Fibroblast of the conjunctiva (primary cell): Measurements from ENCODE around the gene NRTN.
"Not testable (repeated sequence)": the region's sequence is repeated elsewhere in the genome, so short reads cannot be mapped to it uniquely, and the experiment has no call there.

ENCODE experiments used
- DNase-seq: peaks from one replicate; pipeline ENCODE4 v3.0.0-alpha.2; 2010; ENCODE audit warnings: low read depth

The NRTN gene

DNA sequence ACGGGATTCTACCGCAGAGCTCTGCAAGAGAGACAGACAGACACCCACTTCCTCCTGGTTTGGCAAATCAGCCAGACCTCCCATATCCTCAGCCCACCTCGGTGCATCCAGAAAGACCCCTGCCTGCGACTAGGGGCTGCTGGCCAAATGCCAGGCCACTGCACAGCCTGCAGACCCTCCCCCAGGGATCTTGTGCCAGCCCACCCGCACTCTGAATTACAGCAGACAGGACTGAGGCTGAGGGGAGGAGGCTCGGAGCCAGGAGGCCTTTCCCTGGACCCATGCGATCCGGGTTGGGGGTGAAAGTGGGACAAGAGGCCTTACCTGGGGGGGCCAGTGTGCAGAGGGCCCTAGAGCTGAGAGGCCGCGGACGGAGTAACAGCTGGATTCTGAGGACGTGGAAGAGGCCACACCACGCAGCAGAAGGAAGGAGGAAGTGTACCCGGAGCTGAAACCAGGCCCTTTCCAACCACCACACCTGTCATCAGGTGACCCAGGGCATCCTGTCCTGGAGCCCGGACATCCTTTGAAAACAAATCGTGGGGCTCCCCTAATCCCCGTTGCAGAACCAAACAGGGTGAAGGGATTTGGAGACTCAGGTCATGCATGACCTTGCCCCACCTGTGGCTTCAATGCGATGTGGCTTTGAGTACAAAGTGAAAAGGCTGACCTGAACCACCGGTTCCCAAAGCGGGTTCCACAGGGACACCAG lies 33.6 kb downstream of the NRTN start:
- no peak for DNase-seq

DNA sequence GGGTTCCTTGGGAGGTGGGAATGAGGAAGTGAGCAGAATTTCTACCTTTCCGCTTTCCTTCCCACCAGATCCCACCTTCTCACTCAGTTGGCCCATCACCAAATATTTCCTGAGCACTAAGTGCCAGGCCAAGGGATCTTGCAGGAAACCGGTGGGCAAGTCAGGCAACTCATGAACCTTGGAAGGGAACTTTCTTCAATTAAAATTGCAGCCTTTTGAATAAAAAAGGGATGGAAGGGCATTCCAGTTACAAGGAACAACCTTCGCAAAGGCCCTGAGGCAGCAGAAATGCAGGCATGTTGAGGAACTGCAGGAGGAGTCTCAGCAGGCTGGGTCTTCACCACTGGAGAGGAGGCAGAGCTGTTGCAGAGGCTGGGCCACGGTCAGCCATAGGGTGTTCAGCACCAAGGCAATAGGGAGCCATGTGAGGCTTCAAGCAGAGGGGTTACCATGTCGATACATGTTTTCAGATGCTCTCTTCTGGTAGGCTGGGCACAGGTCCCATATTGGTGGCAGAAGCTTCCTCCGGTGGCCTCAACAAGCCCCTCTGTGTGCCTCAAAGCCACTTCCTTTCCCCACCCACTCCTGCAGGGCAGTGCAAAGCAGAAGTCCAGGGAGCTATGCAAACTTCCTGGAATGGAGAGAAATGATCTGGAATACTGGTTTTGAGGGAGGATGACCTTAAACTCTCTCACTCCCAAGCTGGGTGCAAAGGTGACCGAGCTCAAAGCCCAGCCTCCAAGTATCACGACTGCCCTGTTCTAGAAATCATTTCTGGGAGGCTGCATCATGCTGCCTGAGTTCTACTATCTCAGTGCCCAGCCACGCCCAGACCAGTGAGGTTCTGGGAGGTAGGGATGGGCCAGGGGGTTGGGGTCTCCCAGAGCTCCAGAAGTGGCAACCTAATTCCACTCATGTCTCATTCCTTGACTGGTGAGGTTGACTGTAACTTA lies 34.5 kb downstream of the NRTN start, which contains the start of gene FUT6:
TSS of gene FUT6 (minus strand) at position 638 of the 953 bp plus-strand sequence. CDS start 7,135 bp downstream, outside the sequence.
- no peak for DNase-seq

DNA sequence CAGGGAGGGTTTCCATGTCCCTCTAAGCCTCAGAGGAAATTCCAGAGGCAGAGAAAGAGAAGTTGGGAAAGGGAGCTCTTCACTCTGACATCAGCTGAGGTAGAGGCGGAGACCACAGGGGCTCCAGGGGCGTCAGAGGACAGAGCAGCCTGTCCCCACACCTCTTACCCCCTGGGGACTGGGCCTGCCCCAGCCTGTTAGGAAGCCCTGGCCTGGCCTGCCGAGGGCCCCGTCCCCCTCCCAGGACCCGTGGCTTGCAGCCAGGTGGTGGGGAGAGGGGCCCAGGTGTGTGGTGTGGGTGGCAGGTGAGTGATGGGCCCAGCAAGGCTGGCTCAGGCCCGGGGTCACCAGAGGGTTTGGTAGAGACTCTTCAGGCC lies 36.9 kb downstream of the NRTN start:
- not testable (repeated sequence) for DNase-seq

DNA sequence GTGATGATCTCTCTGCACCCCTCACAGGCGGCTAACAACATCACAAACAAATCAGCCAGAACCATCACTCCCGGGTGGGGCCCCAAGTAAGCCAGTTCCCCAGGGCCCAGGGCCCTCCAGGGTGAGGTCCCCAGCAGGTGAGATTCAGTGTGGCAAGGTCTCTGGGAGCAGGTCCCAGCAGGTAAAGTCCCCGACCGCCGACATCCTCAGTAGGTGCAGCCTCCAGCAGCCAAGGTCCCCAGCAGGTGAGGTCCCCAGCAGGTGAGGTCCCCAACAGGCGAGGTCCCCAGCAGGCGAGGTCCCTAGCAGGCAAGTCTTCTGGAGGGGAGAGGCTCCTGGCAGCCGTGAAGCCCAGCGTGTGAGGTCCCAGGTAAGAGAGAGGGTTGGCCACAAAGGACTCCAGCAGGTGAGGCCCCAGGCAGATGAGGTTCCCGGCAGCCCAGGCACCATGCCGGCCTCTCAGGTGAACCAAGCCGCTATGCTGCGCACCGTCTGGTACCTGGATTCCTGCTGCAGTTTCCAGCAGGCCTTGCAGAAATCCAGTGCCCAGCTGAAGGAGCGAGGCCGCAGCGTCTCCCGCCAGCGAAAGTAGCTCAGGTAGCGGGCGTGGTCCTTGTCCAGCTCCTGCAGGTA lies 38.5 kb downstream of the NRTN start:
- DNase-seq, result no peak

DNA sequence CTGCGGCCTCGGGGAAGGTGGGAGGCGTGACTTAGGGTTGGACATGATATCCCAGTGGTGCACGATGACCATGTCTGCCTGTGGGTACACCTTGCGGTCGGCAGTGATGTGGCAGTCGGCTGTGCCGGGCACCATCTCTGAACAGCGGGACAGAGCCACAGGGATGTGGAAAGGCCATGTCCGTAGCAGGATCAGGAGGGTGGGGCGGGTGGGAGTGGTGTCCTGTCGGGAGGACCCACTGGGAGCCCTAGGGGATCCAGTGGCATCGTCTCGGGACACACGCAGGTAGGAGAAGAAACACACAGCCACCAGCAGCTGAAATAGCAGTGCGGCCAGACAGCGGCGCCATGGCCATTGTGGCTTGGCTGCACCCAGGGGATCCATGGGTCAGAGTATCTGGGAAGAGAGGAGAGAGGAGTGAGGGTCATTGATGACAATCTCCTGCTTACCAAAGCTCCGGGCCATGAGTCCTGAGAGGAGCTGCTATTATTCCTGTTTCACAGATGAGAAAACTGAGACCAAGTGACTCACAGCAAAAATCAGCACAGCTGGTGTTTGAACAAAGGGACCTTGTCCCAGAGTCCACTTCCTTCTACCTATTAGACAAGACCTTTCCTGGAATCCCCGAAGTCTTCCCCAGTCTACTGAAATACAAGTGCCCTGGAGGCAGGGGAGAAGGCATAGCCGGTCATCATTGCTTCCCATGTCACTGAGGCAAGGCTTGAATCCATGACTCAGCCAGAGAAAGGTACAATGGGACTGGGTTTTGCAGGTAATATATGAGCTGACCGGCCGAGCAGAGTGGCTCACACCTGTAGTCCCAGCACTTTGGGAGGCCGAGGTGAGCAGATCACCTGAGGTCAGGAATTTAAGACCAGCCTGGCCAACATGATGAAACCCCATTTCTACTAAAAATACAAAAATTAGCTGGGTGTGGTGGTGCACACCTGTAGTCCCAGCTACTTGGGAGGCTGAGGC lies 39.9 kb downstream of the NRTN start:
- DNase-seq, result no peak

DNA sequence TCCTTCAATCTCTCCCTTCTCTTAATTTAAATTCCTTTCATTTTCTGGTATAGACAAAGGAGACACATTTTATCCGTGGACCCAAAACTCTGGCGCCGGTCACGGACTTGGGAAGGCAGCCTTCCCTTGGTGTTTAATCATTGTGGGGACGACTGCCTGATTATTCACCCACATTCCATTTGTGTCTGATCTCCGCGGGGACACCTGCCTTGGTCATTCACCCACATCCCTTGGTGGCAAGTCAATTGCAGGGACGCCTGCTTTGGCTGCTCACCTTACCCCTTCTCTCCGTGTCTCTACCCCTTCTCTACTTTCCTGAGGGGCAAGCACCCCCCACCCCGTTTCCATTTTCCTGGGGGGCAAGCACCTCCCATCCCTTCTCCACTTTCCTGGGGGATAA lies 43.0 kb downstream of the NRTN start:
- DNase-seq, result not testable (repeated sequence)

DNA sequence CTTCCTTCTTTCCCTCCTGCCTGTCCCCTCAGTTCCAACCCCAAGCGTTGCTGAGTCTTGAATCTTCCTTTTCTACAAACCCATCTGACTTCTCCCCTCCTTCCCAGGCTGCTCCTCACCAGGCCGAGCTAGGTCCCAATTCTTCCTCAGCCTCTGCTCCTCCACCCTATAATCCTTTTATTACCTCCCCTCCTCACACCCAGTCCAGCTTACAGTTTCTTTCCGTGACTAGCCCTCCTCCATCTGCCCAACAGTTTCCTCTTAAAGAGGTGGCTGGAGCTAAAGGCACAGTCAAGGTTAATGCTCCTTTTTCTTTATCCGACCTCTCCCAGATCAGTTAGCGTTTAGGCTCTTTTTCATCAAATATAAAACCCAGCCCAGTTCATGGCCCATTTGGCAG lies 43.8 kb downstream of the NRTN start:
- not testable (repeated sequence) for DNase-seq

DNA sequence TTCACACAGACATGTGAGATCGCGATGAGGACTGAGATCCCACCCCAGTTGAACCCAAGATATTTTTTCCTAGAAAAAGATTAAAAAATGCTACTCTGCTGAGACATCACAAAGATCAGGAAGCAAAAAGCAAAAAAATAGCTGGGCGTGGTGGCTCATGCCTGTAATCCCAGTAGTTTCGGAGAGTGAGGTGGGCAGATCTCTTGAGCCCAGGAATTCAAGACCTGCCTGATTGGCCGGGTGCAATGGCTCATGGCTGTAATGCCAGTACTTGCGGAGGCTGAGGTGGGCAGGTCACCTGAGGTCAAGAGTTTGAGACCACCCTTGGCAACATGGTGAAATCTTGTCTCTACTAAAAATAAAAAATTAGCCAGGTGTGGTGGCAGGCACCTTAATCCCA lies 45.3 kb downstream of the NRTN start:
- DNase-seq, result no peak

DNA sequence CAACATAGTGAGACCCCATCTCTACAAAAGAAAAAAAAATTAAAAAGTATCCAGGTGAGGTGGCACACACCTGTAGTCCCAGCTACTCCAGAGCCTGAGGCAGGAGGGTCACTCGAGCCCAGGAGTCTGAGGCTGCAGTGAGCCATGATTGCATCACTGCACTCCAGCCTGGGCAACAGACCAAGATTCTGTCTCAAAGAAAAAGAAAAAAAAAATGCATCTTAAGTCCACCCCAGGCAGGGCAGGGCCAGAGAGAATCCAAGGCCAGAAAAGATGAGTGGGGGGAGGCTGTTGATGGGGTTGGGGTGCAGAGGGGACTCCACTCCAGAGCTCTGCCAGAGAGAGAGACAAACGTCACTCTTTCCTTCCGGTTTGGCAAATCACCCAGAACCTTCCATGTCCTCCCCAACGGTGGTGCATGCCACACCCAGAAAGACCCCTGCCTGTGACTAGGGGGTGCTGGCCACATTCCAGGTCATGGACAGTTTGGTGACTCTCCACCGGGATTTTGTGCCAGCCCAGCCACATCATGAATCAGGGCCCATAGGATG lies 46.0 kb downstream of the NRTN start:
- DNase-seq, result peak; percentile 60

DNA sequence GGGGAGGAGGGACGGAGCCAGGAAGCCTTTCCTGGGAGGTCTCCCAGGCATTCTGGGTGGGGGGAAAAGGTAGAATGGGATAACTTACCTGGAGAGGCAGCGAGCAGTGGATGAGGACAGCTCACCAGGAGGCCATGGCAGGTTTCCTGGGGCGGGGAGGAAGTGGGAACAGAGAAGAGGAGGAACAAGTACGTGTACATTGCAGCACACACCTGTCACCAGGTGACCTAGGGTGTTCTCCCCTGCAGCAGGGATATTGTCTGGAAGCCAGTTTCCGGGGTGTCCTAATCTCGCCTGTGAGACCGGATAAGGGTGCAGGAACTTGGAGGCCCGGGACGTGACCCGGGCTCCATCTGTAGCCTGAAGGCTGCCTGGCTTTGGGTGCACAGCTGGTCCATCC lies 46.4 kb downstream of the NRTN start, which contains the start of gene FUT3:
TSS of gene FUT3 (minus strand) at position 148 of the 400 bp plus-strand sequence.
- DNase-seq, result no peak

DNA sequence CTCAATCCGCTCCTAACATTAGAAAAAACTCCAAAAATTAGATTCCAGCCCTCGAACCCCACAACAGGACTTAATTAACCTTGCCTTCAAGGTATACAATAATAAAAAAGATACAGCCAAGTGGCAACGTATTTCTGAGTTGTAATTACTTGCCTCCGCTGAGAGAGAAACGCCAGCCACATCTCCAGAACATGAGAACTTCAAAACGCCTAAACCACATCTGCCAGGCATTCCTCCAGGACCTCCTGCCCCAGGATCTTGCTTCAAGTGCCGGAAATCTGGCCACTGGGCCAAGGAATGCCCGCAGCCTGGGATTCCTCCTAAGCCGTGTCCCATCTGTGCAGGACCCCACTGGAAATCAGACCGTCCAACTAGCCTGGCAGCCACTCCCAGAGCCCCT lies 49.3 kb downstream of the NRTN start:
- DNase-seq, result not testable (repeated sequence)

DNA sequence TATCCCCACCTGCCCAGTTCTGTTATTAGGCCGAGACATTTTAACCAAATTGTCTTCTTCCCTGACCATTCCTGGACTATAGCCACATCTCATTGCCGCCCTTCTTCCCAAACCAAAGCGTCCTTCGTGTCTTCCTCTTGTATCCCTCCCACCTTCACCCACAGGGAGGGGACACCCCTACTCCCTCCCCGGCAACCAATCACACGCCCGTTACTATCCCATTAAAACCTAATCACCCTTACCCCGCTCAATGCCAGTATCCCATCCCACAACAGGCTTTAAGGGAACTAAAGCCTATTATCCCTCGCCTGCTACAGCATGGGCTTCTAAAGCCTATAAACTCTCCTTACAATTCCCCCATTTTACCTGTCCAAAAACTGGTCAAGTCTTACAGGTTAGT lies 50.3 kb downstream of the NRTN start:
- not testable (repeated sequence) for DNase-seq

DNA sequence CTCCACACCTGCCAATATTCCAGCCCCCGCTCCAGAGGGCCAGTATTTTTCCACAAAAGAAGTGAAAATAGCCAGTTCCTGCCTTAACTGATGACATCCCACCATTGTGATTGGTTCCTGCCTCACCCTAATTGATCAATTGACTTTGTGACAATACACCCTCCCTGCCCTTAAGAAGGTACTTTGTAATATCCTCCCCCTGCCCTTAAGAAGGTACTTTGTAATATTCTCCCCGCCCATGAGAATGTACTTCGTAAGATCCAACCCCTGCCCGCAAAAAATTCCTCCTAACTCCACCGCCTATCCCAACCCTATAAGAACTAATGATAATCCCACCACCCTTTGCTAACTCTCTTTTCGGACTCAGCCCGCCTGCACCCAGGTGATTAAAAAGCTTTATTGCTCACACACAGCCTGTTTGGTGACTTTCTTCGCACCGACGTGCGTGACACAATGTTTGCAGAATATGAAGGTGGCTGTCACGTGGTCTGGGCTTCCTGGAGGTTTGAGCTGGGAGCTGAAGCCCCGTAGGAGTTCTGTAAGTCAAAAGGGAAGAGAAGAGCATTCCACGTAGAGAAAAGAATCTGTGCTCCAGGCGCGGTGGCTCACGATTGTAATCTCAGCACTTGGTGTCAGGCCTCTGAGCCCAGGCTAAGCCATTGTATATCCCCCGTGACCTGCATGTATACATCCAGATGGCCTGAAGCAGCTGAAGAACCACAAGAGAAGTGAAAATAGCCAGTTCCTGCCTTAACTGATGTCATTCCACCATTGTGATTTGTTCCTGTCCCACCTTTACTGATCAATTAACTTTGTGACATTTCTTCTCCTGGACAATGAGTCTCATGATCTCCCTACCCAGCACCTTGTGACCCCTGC lies 52.6 kb downstream of the NRTN start:
- no peak for DNase-seq

DNA sequence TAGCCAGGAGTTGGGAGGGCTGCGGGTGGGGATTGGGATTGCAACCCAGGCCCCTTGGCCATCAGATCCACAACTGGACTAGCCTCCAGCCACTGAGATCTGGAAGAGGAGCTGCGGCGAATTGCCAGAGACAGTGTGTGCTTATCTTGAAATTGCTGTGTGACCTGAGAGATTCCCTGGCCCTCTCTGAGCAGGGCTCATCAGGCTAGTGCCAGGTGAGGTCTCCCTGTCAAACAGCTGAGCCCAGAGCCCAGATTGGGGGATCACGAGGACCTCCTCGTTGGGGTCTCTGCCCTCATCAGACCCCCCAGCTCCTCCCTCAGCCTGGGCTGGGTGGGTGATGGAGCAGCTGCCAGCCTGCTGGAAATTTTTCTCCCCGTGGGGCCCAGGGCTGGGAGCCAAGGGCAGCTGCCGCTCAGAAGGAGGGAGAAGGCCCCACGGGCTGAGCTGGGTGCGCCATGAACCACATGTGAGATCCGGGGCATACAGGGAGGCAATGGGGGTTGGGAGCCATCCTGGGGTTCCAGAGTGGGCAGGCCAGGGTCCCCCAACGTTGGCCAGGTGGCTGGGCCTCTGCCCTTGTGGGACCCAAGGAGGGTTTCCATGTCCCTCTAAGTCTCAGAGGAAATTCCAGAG lies 58.3 kb downstream of the NRTN start:
- DNase-seq, result no peak

DNA sequence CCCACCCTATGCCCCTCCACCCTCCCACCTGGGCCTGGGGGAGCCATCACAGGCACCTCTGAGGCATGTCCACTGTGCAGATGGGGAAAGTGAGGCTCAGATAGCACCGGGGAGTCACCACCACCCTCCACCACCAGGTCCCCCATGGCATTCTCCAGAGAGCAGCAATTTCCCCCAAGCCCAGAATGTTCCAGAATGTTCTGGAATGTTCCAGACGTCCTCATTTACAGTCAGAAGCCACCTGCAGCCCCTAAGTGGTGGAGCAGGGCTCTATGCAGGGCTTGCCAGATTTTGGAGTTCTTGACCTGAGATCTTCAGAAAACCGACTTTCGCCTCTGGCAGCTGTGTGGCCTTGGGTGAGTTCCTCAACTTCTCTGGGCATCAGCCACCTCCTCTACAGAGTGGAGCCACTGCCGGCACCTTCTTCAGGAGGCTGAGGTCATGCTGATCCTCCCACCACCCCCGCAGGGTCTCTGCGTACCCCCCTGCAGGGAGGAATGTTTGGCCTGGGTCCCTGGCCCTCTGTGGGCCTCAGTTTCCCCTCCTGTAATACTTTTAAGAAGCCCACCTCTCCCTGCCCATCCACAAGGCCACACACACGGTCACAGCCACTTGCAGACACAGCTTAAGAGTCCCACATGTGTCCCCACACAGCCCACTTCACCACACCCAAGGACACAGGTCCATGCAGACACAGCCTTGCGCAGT lies 59.3 kb downstream of the NRTN start:
- DNase-seq, result no peak

DNA sequence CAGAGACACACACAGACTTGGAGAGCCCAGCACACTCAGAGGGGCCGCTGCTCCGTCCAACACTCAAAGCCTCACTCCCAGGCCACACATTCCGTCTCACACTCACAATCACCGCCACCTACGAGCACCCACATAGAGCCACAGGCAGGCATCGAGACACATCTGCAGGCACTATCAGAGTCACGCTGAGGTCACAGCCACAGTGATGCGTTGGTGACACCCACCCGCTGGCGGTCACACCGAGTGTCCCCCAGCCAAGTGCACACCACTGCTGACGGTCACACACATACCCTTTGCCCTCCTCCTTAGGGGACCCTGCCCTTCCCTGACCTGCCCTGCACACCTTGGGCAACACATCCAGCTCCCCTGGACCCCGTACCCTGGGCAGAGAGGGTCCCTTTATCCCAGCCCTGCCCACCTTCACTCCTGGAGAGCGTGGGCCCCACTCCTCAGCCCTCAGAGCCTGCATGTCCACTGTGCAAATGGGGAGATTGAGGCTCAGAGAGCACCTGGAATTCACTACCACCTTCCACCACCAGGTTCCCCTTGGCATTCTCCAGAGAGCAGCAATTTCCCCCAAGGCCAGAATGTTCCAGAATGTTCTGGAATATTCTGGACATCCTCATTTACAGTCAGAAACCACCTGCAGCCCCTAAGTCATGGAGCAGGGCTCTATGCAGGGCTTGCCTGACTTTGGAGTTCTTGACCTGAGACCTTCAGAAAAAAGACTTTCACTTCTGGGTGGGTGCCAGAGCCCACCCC lies 60.0 kb downstream of the NRTN start:
- no peak for DNase-seq

DNA sequence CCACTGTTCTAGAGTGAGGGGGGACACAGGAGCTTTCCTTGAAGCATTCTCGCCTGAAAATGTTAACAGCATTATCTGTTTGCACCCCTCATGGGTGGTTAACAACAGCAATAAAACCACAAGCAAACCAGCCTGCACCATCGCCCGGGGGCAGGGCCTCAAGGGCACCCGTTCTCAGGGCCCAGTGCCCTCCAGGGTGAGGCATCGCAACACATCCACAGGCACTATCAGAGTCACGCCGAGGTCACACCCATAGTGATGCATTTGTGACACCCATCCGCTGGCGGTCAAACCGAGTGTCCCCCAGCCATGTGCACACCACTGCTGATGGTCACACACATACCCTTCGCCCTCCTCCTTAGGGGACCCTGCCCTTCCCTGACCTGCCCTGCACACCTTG lies 60.9 kb downstream of the NRTN start:
- DNase-seq, result no peak
